H1 (cell line): Measurements from ENCODE around the gene FRMPD4.

ENCODE experiments used
- CBX5 ChIP-seq: fragments of 300-800, 300-1000 bp; sonication (generic); IDR thresholded peaks from 2 replicates; pipeline ENCODE4 v1.7.1; 2016; ENCODE audit warnings: antibody characterized with exemption, low read length, low read depth
- CREB1 ChIP-seq: IDR thresholded peaks from 2 replicates; pipeline ENCODE4 v1.6.1; 2012; ENCODE audit warnings: inconsistent platforms
- HDAC2 ChIP-seq, 2 experiments: fragments of 300-600 bp in 1 of 2; sonication (generic) in 1 of 2; IDR thresholded peaks; 2 replicates each; pipeline ENCODE4 v1.6.1; 2011 to 2012; ENCODE audit warnings: low read depth in 2 of 2, low read length in 2 of 2, mild to moderate bottlenecking in 2 of 2, moderate library complexity in 2 of 2, borderline replicate concordance in 1 of 2, inconsistent platforms in 1 of 2
- JUN ChIP-seq: IDR thresholded peaks from 2 replicates; pipeline ENCODE4 v1.6.1; 2011; ENCODE audit warnings: low read depth, mild to moderate bottlenecking, improper control_type of control experiment, low read length
- PHF8 ChIP-seq: fragments of 200-600 bp; sonication (generic); conservative IDR thresholded peaks from 2 replicates; pipeline ENCODE4 v1.7.1; 2012; ENCODE audit warnings: low read depth, mild to moderate bottlenecking, inconsistent platforms, low read length, moderate library complexity
- SP4 ChIP-seq: IDR thresholded peaks from 2 replicates; pipeline ENCODE4 v1.6.1; 2012; ENCODE audit warnings: low read length, inconsistent platforms
- YY1 ChIP-seq: IDR thresholded peaks from 2 replicates; pipeline ENCODE4 v1.6.1; 2011; ENCODE audit warnings: low read depth, mild to moderate bottlenecking, low read length
- TF ChIP-seq, protein P1 (sequence below): IDR thresholded peaks from 2 replicates; pipeline ENCODE4 v1.6.1; 2012; ENCODE audit warnings: inconsistent platforms
- TF ChIP-seq, protein P2 (sequence below): IDR thresholded peaks from 2 replicates; pipeline ENCODE4 v1.6.1; 2011; ENCODE audit warnings: low read length, improper control_type of control experiment
- TF ChIP-seq, protein P3 (sequence below), 3 experiments: IDR thresholded peaks; 1 replicate in 2 of 3; 2 replicates in 1 of 3; pipeline versions ENCODE4 v1.5.1 to v1.6.1; 2011; ENCODE audit warnings: low read length in 3 of 3, mild to moderate bottlenecking in 3 of 3, inconsistent platforms in 2 of 3, low read depth in 1 of 3, moderate library complexity in 1 of 3; ENCODE audit not compliant: insufficient read depth in 1 of 3; ENCODE audit errors: control extremely low read depth in 1 of 3

DNA sequence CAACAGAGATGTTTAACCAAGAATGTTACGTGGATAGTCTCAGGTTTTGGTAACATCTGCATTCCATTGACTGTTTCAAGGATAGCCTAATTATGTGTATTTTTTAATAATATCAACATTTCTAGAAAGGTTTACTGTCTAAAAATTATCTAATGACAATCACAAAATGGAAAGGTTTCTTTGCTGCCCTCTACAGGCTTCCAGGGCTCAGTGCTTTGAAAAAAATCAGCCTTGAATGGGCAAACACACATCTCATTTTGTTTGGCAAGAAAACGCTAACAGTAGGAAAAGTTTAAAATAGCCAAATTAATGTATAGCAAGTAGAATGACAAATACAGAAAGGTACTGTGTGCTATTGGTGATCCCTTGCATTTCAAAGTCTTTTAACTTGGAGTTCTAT, 429.6 kb downstream of the FRMPD4 start:
- TF ChIP-seq, protein P1, sequence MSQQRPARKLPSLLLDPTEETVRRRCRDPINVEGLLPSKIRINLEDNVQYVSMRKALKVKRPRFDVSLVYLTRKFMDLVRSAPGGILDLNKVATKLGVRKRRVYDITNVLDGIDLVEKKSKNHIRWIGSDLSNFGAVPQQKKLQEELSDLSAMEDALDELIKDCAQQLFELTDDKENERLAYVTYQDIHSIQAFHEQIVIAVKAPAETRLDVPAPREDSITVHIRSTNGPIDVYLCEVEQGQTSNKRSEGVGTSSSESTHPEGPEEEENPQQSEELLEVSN = no peak
- TF ChIP-seq PHF8 (no peak), JUN (no peak), CREB1 (no peak), YY1 (no peak), SP4 (no peak), HDAC2 (IDR thresholded peaks at IDR 0.05; ENCODE audit: borderline replicate concordance in 1 of 2, low read depth in 2 of 2, low read length in 2 of 2) (no peak), CBX5 (no peak)
- TF ChIP-seq, protein P2, sequence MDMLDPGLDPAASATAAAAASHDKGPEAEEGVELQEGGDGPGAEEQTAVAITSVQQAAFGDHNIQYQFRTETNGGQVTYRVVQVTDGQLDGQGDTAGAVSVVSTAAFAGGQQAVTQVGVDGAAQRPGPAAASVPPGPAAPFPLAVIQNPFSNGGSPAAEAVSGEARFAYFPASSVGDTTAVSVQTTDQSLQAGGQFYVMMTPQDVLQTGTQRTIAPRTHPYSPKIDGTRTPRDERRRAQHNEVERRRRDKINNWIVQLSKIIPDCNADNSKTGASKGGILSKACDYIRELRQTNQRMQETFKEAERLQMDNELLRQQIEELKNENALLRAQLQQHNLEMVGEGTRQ = no peak
- TF ChIP-seq, protein P3, sequence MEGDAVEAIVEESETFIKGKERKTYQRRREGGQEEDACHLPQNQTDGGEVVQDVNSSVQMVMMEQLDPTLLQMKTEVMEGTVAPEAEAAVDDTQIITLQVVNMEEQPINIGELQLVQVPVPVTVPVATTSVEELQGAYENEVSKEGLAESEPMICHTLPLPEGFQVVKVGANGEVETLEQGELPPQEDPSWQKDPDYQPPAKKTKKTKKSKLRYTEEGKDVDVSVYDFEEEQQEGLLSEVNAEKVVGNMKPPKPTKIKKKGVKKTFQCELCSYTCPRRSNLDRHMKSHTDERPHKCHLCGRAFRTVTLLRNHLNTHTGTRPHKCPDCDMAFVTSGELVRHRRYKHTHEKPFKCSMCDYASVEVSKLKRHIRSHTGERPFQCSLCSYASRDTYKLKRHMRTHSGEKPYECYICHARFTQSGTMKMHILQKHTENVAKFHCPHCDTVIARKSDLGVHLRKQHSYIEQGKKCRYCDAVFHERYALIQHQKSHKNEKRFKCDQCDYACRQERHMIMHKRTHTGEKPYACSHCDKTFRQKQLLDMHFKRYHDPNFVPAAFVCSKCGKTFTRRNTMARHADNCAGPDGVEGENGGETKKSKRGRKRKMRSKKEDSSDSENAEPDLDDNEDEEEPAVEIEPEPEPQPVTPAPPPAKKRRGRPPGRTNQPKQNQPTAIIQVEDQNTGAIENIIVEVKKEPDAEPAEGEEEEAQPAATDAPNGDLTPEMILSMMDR (IDR thresholded peaks at IDR 0.05; ENCODE audit: control extremely low read depth in 1 of 3, insufficient read depth in 1 of 3, low read depth in 1 of 3, low read length in 3 of 3) = peak in 2 of 3 experiments; percentile 5 to 35; a peak in 2 of 4 replicates
